ENCODE data around the gene SMYD3. TPM values are rescaled to one million over a fixed set of nuclear protein-coding genes. Genes with fewer than 3 reads are reported as not detected.
"Not testable (repeated sequence)": the region's sequence is repeated elsewhere in the genome, so short reads cannot be mapped to it uniquely, and the experiment has no call there.

Gene SMYD3
- total and polyA plus RNA-seq, 12 donors, result 13.5 to 78.2 (median 26.8) TPM

- H3K36me3 ChIP-seq (replicated peaks in 1 of 2), result no peaks in the 10 kb centered on the region
- WGBS, 4 donors, result 94 to 99% (median 95%) methylated on average over 4 of the region's 4 CpGs
- no peaks in the 10 kb centered on the region for H3K4me1 ChIP-seq (replicated peaks in 1 of 2)
Observed at GRCh38 chr1:246329900-246330299, 177.2 kb downstream of the SMYD3 start.

DNA sequence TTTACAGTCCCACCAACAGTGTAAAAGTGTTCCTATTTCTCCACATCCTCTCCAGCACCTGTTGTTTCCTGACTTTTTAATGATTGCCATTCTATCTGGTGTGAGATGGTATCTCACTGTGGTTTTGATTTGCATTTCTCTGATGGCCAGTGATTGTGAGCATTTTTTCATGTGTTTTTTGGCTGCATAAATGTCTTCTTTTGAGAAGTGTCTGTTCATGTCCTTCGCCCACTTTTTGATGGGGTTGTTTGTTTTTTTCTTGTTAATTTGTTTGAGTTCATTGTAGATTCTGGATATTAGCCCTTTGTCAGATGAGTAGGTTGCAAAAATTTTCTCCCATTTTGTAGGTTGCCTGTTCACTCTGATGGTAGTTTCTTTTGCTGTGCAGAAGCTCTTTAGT is 177.8 kb downstream of the SMYD3 start:
- DNase-seq; H3K4me1 ChIP-seq (replicated peaks in 1 of 2); H3K27ac ChIP-seq; intact Hi-C loops (cut with DNase I); H3K27me3 ChIP-seq; H3K36me3 ChIP-seq (replicated peaks in 1 of 2); H3K4me3 ChIP-seq; H3K9me3 ChIP-seq (replicated peaks in 1 of 3): not testable (repeated sequence)
- 89 to 100% methylated on average over 1 of the region's 1 CpG; no CpG with 5 or more reads in 2 of the 4 donors for WGBS, 4 donors

More at GRCh38 chr1:246329900-246330299, 177.2 kb downstream of the SMYD3 start:
- no peak for DNase-seq
- Histone ChIP-seq H3K4me3 (no peak overlapping the region), H3K27ac (no peak overlapping the region), H3K9me3 (replicated peaks in 1 of 3) (no peaks in the 10 kb centered on the region), H3K27me3 (no peaks in the 10 kb centered on the region)
- TF ChIP-seq POLR2A (IDR thresholded peaks at IDR 0.05), result no peak
- TF ChIP-seq, protein P1, sequence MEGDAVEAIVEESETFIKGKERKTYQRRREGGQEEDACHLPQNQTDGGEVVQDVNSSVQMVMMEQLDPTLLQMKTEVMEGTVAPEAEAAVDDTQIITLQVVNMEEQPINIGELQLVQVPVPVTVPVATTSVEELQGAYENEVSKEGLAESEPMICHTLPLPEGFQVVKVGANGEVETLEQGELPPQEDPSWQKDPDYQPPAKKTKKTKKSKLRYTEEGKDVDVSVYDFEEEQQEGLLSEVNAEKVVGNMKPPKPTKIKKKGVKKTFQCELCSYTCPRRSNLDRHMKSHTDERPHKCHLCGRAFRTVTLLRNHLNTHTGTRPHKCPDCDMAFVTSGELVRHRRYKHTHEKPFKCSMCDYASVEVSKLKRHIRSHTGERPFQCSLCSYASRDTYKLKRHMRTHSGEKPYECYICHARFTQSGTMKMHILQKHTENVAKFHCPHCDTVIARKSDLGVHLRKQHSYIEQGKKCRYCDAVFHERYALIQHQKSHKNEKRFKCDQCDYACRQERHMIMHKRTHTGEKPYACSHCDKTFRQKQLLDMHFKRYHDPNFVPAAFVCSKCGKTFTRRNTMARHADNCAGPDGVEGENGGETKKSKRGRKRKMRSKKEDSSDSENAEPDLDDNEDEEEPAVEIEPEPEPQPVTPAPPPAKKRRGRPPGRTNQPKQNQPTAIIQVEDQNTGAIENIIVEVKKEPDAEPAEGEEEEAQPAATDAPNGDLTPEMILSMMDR (IDR thresholded peaks at IDR 0.05), result no peak
- intact Hi-C loops (cut with DNase I), result no loop called here

GRCh38 chr1:246324711-246325110 is 182.4 kb downstream of the SMYD3 start:
- DNase-seq, result no peak
- Histone ChIP-seq H3K4me3 (no peak overlapping the region), H3K27me3 (no peaks in the 10 kb centered on the region), H3K9me3 (replicated peaks in 1 of 3) (no peaks in the 10 kb centered on the region), H3K27ac (no peak overlapping the region), H3K36me3 (replicated peaks in 1 of 2) (no peaks in the 10 kb centered on the region), H3K4me1 (replicated peaks in 1 of 2) (no peaks in the 10 kb centered on the region)
- intact Hi-C loops (cut with DNase I), result no loop called here
- WGBS, 4 donors, result 83 to 96% (median 93%) methylated on average over 3 to 12 of the region's 12 CpGs
- TF ChIP-seq, protein P1 (IDR thresholded peaks at IDR 0.05), result no peak
- no peak for TF ChIP-seq POLR2A (IDR thresholded peaks at IDR 0.05)

DNA sequence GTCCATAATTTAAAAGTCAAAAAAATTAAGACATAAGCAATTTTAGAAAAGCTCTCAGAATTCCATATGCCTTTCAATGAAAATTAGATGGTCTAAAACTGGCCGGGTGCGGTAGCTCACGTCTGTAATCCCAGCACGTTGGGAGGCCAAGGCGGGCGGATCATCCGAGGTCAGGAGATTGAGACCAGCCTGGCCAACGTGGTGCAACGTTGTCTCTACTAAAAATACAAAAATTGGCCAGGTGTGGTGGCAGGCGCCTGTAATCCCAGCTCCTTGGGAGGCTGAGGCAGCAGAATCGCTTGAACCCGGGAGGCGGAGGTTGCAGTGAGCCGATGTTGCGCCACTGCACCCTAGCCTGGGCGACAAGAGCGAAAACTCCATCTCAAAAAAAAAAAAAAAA is 183.0 kb downstream of the SMYD3 start:
- H3K36me3 ChIP-seq (replicated peaks in 1 of 2); H3K27ac ChIP-seq; H3K4me1 ChIP-seq (replicated peaks in 1 of 2); H3K27me3 ChIP-seq; DNase-seq; H3K4me3 ChIP-seq; H3K9me3 ChIP-seq (replicated peaks in 1 of 3); intact Hi-C loops (cut with DNase I): not testable (repeated sequence)
- WGBS, 4 donors, result 94 to 96% (median 96%) methylated on average over 17 of the region's 17 CpGs

- WGBS, 4 donors, result 51 to 63% (median 59%) methylated on average over 4 of the region's 4 CpGs
- no peaks in the 10 kb centered on the region for H3K36me3 ChIP-seq (replicated peaks in 1 of 2)
- intact Hi-C loops (cut with DNase I), result no loop called here
Observed at GRCh38 chr1:246320286-246320685, 186.8 kb downstream of the SMYD3 start.

More at GRCh38 chr1:246320286-246320685, 186.8 kb downstream of the SMYD3 start:
- Histone ChIP-seq H3K27me3 (no peaks in the 10 kb centered on the region), H3K4me1 (replicated peaks in 1 of 2) (peaks cover 0 to 7% of the 10 kb centered on the region in 2 donors), H3K27ac (no peak overlapping the region), H3K9me3 (replicated peaks in 1 of 3) (no peaks in the 10 kb centered on the region), H3K4me3 (no peak overlapping the region)
- DNase-seq, result no peak
- TF ChIP-seq POLR2A (IDR thresholded peaks at IDR 0.05), result no peak
- TF ChIP-seq, protein P1 (IDR thresholded peaks at IDR 0.05), result no peak

All from adrenal gland (tissue), 12 donors.